ENCODE results near the gene GPC2.
"Not testable (repeated sequence)": the region's sequence is repeated elsewhere in the genome, so short reads cannot be mapped to it uniquely, and the experiment has no call there.

Gene GPC2

DNA sequence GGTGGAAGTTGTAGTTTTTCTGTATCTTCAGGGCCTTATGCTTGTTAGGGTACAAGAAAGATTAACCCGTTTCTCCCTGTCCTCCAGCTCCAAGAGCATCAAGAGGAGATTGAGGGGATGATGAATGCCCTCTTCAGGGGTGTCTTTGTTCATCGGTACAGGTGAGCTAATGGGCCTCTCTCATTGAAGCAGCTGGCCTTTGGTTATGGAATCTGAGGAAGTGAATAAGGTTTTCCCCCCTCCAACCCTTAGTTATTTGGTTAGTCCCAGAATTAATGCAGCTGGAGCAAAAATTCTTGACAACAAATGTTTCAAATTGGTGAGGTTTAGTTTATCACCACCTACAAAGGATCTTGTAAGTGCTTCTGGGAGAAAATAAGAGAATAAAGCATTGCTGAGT, 18.0 kb upstream of the GPC2 start:
- TF ChIP-seq, protein P1, sequence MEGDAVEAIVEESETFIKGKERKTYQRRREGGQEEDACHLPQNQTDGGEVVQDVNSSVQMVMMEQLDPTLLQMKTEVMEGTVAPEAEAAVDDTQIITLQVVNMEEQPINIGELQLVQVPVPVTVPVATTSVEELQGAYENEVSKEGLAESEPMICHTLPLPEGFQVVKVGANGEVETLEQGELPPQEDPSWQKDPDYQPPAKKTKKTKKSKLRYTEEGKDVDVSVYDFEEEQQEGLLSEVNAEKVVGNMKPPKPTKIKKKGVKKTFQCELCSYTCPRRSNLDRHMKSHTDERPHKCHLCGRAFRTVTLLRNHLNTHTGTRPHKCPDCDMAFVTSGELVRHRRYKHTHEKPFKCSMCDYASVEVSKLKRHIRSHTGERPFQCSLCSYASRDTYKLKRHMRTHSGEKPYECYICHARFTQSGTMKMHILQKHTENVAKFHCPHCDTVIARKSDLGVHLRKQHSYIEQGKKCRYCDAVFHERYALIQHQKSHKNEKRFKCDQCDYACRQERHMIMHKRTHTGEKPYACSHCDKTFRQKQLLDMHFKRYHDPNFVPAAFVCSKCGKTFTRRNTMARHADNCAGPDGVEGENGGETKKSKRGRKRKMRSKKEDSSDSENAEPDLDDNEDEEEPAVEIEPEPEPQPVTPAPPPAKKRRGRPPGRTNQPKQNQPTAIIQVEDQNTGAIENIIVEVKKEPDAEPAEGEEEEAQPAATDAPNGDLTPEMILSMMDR (IDR thresholded peaks at IDR 0.05; ENCODE audit: borderline replicate concordance, control extremely low read depth, extremely low read depth, insufficient read depth, missing control alignments), result no peak
- no peak for DNase-seq (ENCODE audit: low spot score)
- in situ Hi-C loops (cut with MboI; ENCODE audit: low sequenced_read_pairs, unreplicated experiment), result no loop called here

DNA sequence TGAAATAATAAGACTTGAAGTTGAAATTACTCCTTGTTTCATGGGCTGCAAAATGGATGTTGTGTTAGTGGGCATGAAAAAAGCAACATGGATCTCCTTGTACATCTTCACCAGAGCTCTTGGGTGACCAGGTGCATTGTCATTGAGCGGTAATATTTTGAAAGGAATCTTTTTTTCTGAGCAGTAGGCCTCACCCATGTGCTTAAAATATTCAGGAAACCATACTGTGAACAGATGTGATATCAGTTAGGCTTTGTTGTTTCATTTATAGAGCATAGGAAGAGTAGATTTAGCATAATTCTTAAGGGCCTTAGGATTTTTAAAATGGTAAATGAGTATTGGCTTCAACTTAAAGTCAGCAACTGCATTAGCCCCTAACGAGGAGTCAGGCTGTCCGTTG, 15.8 kb upstream of the GPC2 start:
- DNase-seq (ENCODE audit: low spot score), result no peak
- TF ChIP-seq, protein P1 (IDR thresholded peaks at IDR 0.05; ENCODE audit: borderline replicate concordance, control extremely low read depth, extremely low read depth, insufficient read depth, missing control alignments), result no peak
- in situ Hi-C loops (cut with MboI; ENCODE audit: low sequenced_read_pairs, unreplicated experiment), result no loop called here

DNA sequence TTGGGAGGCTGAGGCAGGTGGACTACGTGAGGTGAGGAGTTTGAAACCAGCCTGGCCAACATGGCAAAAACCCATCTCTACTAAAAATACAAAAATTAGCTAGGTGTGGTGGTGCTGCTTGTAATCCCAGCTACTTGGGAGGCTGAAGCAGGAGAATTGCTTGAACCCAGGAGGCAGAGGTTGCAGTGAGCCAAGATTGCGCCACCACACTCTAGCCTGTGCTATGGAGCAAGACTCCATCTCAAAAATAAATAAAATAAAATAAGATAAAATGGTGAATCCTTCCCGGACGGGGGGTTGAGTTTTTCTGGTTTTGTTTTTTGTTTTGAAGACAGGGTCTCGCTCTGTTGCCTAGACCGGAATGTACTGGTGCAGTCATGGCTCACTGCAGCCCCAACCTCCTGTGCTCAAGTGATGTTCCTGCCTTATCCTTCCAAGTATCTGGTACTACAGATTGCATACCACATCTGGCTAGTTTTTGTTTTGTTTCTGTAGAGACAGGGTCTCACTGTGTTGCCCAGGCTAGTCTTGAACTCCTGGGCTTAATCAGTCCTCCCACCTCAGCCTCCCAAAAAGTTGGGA, 15.2 kb upstream of the GPC2 start:
- DNase-seq (ENCODE audit: low spot score); in situ Hi-C loops (cut with MboI; ENCODE audit: low sequenced_read_pairs, unreplicated experiment): not testable (repeated sequence)

DNA sequence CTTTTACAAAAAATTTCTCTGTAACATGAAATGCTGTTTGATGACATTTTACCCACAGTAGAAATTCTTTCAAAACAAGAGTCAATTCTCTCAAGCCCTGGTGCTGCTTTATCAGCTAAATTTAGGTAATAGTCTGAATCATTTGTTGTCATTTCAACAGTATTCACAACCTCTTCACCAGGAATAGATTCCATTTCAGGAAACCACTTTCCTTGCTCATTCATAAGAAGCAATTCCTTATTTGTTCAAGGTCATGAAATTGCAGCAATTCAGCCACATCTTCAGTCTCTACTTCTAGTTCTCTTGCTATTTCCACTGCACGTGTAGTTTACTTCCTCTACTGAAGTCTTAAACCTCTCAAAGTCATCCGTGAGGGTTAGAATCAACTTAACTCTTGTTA, 14.6 kb upstream of the GPC2 start:
- in situ Hi-C loops (cut with MboI; ENCODE audit: low sequenced_read_pairs, unreplicated experiment), result no loop called here
- DNase-seq (ENCODE audit: low spot score), result no peak

DNA sequence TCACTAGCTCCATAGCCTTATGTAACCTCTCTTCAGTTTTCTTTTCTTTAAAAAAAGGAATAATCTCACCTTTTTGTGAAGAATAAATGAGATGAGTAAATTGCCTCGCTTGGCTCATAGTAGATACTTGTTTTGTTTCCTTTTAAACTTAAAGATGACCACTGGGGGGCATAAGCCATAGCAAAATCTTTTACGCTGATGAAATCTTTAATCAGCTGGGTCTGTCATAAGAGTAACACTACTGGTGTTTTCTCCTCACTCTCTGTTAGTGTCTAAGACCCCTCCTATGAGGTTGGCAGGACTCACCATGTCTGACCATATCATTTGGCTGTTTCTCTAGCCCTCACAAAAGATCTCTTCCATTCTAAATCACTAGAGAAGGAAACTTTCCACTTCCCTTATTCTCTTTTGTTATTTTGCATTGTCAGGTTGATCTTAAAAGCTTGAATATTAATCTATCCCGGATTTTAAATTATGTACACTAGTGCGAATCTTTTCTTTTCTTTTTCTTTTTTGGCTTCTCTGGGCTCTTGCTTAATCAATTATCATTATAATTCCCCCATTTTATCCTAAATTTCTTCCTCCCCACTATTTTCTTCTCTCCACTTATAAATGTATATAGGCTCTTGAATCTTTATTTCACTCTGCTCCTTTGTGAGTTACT, 13.0 kb upstream of the GPC2 start:
- no peak for DNase-seq (ENCODE audit: low spot score)

More for the DNA sequence above, 14.6 kb upstream of the GPC2 start:
- TF ChIP-seq, protein P1 (IDR thresholded peaks at IDR 0.05; ENCODE audit: borderline replicate concordance, control extremely low read depth, extremely low read depth, insufficient read depth, missing control alignments), result no peak

DNA sequence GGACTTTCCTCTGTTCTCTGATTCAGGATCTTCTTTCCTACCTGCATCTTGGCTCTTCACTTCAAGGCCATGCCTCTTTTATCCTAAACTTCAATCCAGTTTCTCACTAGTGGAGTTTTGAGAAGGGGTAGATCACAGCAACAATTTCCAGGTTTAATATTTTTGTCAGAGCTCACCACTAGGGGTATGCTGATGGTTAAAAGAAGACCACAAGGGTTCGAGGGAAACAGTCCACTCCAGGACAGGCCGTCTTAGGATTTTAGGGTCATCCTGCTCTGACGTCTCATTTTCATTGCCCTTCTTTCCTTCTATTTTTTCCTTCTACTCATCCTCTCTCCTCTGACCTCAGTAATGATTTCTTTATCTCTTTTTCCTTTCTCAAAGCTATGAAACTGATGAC, 11.9 kb upstream of the GPC2 start:
- no peak for DNase-seq (ENCODE audit: low spot score)
- in situ Hi-C loops (cut with MboI; ENCODE audit: low sequenced_read_pairs, unreplicated experiment), result no loop called here

More for the DNA sequence above, 13.0 kb upstream of the GPC2 start:
- TF ChIP-seq, protein P1 (IDR thresholded peaks at IDR 0.05; ENCODE audit: borderline replicate concordance, control extremely low read depth, extremely low read depth, insufficient read depth, missing control alignments), result peak; percentile 15
- in situ Hi-C loops (cut with MboI; ENCODE audit: low sequenced_read_pairs, unreplicated experiment), result no loop called here

DNA sequence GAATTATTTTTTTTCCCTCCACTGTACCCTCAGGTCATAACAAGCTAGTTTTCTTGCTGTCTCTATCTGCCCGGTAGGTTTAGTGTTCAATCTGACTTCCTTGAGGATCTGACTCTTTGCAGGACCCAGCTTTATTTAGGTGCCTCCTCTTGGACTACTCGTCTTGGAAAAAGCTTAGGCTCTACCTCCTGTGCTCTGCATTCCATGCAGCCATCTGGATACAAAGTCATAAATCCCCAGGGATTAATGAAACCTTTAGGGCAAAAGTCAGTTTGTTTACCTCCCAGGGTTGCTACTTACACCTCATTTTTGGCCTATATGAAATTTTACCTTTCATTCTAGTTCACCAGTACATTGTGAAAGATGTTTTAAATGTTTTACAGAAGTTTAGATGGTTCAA, 8.5 kb upstream of the GPC2 start:
- in situ Hi-C loops (cut with MboI; ENCODE audit: low sequenced_read_pairs, unreplicated experiment), result no loop called here
- TF ChIP-seq, protein P1 (IDR thresholded peaks at IDR 0.05; ENCODE audit: borderline replicate concordance, control extremely low read depth, extremely low read depth, insufficient read depth, missing control alignments), result no peak
- no peak for DNase-seq (ENCODE audit: low spot score)

More for the DNA sequence above, 11.9 kb upstream of the GPC2 start:
- TF ChIP-seq, protein P1 (IDR thresholded peaks at IDR 0.05; ENCODE audit: borderline replicate concordance, control extremely low read depth, extremely low read depth, insufficient read depth, missing control alignments), result no peak

DNA sequence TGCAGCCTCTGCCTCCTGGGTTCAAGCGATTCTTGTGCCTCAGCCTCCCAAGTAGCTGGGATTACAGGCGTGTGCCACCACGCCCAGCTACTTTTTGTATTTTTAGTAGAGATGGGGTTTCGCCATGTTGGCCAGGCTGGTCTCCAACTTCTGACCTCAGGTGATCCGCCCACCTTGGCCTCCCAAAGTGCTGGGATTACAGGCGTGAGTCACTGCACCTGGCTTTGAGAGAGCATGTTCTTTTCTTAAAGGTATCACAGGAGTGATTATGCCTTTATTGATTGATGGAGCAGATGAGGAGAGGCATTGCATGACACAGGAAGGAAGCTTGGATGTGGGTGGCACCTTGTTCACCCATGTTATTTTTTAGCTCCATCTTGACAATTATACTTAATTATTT, 5.9 kb upstream of the GPC2 start:
- in situ Hi-C loops (cut with MboI; ENCODE audit: low sequenced_read_pairs, unreplicated experiment); DNase-seq (ENCODE audit: low spot score): not testable (repeated sequence)

DNA sequence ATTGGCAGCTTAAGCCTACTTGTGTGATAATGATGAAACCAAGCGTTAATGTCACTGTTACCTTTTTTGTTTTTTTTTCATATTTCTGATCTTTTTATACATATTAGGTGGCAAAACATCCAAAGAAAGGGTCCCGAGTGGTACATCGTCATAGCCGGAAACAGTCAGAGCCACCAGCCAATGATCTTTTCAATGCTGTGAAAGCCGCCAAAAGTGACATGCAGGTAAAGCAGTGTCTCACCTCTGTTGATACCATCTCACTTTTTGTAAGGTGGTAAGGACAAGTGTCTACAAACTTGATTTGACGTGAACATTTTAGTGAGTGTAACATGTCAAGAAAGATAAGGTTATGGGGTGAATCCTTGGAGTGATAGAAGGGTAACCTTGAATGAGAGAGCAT, 5.4 kb upstream of the GPC2 start:
- DNase-seq (ENCODE audit: low spot score); in situ Hi-C loops (cut with MboI; ENCODE audit: low sequenced_read_pairs, unreplicated experiment): not testable (repeated sequence)

DNA sequence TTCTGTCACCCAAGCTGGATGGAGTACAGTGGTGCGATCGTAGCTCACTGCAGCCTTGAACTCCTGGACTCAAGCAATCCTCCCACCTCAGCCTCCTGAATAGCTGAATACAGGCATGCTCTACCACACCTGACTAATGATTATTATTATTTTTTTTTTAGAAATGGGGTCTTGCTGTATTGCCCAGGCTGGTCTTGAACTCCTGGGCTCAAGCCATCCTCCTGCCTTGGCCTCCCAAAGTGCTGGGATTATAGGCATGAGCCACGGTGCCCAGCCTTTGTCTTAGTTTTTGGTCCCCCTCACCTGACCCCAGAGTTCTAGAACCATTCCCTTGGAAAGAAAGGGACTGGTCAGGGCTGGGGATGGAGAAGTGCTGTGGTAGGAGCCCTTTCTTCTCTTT, 2.9 kb upstream of the GPC2 start:
- DNase-seq (ENCODE audit: low spot score); in situ Hi-C loops (cut with MboI; ENCODE audit: low sequenced_read_pairs, unreplicated experiment): not testable (repeated sequence)
